GM23248 (cell line): ENCODE results near the gene COG7. TPM values are rescaled to one million over a fixed set of nuclear protein-coding genes. Genes with fewer than 3 reads are reported as not detected.
"Not testable (repeated sequence)": the region's sequence is repeated elsewhere in the genome, so short reads cannot be mapped to it uniquely, and the experiment has no call there.

Experiments used
- DNase-seq: peaks from one replicate; pipeline ENCODE4 v3.0.0-alpha.2; 2015
- H2AFZ ChIP-seq: fragments of 200-600 bp; sonication (generic); 2 replicates; pipeline ENCODE4 v1.6.1; 2016; ENCODE audit warnings: antibody characterized with exemption
- H3F3A ChIP-seq: fragments of 200-600 bp; sonication (generic); 2 replicates; pipeline ENCODE4 v1.6.1; 2016; ENCODE audit warnings: mild to moderate bottlenecking, antibody characterized with exemption, mixed run types; ENCODE audit not compliant: insufficient read depth
- H3K27ac ChIP-seq: fragments of 200-600 bp; sonication (generic); 2 replicates; pipeline ENCODE4 v1.5.1; 2016; ENCODE audit warnings: mild to moderate bottlenecking
- H3K27me3 ChIP-seq: fragments of 200-600 bp; sonication (generic); replicated peaks from 2 replicates; pipeline ENCODE4 v1.6.1; 2016; ENCODE audit warnings: mild to moderate bottlenecking; ENCODE audit not compliant: insufficient read depth
- H3K36me3 ChIP-seq: fragments of 200-600 bp; sonication (generic); 2 replicates; pipeline ENCODE4 v1.6.1; 2016; ENCODE audit warnings: low read depth, mild to moderate bottlenecking
- H3K4me1 ChIP-seq: fragments of 200-600 bp; sonication (generic); 2 replicates; pipeline ENCODE4 v1.6.1; 2016; ENCODE audit warnings: mild to moderate bottlenecking; ENCODE audit not compliant: insufficient read depth
- H3K4me2 ChIP-seq: fragments of 200-600 bp; sonication (generic); one replicate; pipeline ENCODE4 v1.6.1; 2016; ENCODE audit warnings: mild to moderate bottlenecking; ENCODE audit not compliant: unreplicated experiment
- H3K4me3 ChIP-seq: fragments of 200-600 bp; sonication (generic); 2 replicates; pipeline ENCODE4 v1.5.1; 2016; ENCODE audit warnings: mild to moderate bottlenecking
- H3K79me2 ChIP-seq: fragments of 200-600 bp; sonication (generic); 2 replicates; pipeline ENCODE4 v1.6.1; 2016; ENCODE audit warnings: mild to moderate bottlenecking; ENCODE audit not compliant: insufficient read depth
- H3K9ac ChIP-seq: fragments of 200-600 bp; sonication (generic); 2 replicates; pipeline ENCODE4 v1.6.1; 2016; ENCODE audit warnings: mild to moderate bottlenecking
- H3K9me2 ChIP-seq: fragments of 200-600 bp; sonication (generic); 2 replicates; pipeline ENCODE4 v1.6.1; 2016; ENCODE audit warnings: mixed run types, mild to moderate bottlenecking, moderate library complexity; ENCODE audit not compliant: insufficient read depth
- H3K9me3 ChIP-seq: fragments of 200-600 bp; sonication (generic); one replicate; pipeline ENCODE4 v1.6.1; 2017; ENCODE audit warnings: low read depth
- H4K20me1 ChIP-seq: fragments of 200-600 bp; sonication (generic); 2 replicates; pipeline ENCODE4 v1.6.0; 2016; ENCODE audit not compliant: insufficient read depth
- EZH2 ChIP-seq: fragments of 200-600 bp; sonication (generic); IDR thresholded peaks from 2 replicates; pipeline ENCODE4 v1.6.1; 2018; ENCODE audit warnings: antibody characterized with exemption, mild to moderate bottlenecking; ENCODE audit not compliant: insufficient read depth, poor library complexity, severe bottlenecking
- EZH2phosphoT487 ChIP-seq: fragments of 200-600 bp; sonication (generic); IDR thresholded peaks from 2 replicates; pipeline ENCODE4 v1.6.1; 2018; ENCODE audit warnings: antibody characterized with exemption, moderate library complexity, mild to moderate bottlenecking, low read depth; ENCODE audit not compliant: insufficient read depth
- WGBS, 2 experiments: methylation state at CpG; one replicate each; pipeline ENCODE4 v1.1.6; 2015 to 2017; ENCODE audit warnings: low lambda C conversion rate in 2 of 2, low coverage in 1 of 2; ENCODE audit errors: missing lambda C conversion rate in 2 of 2; 5-methylcytosine and 5-hydroxymethylcytosine counted together
- in situ Hi-C: fragments of 300-500 bp; cut with MboI; formaldehyde crosslinking; loops from 2 replicates; pipeline ENCODE4 v1.15.0; 2020
- polyA plus RNA-seq: library from polyadenylated mRNA; unstranded; fragments of >200 nt; fragmentation: Nextera tagmentation; extraction: Ambion mirVana; gene quantifications from 2 replicates; pipeline ENCODE4 v1.2.1, GENCODE V29; 2016
- total RNA-seq: library from RNA; depleted of rRNA; stranded (reverse); fragments of >200 nt; shearing (Covaris generic); gene quantifications from 2 replicates; pipeline ENCODE4 v1.2.3, GENCODE V29; 2014

Gene COG7
- total and polyA plus RNA-seq, 2 experiments from 2014 or later: 14.6 to 15.6 TPM

- no peaks in the 10 kb centered on the region for H3K9me3 ChIP-seq
- no peaks in the 10 kb centered on the region for H3K9me2 ChIP-seq
- H3K4me1 ChIP-seq: peaks cover 10% of the 10 kb centered on the region
- H3K27me3 ChIP-seq: no peaks in the 10 kb centered on the region
- H3K79me2 ChIP-seq: peaks cover 54% of the 10 kb centered on the region
- no peak for TF ChIP-seq EZH2
- no peak for TF ChIP-seq EZH2phosphoT487
- no peaks in the 10 kb centered on the region for H3F3A ChIP-seq
- no peaks in the 10 kb centered on the region for H3K36me3 ChIP-seq
- DNase-seq: no peak
- WGBS, 2 experiments: 50 to 56% methylated on average over 29 to 37 of the region's 37 CpGs
- H3K9ac ChIP-seq: peak overlapping the region; percentile 92
- peak overlapping the region; percentile 97 for H3K4me3 ChIP-seq
- H3K4me2 ChIP-seq: peak overlapping the region; percentile 87
- H3K27ac ChIP-seq: peak overlapping the region; percentile 78
- in situ Hi-C loops: no loop called here
- H2AFZ ChIP-seq: peak overlapping the region; percentile 96
- no peaks in the 10 kb centered on the region for H4K20me1 ChIP-seq
These were observed 506 bp upstream of the COG7 start for GRCh38 chr16:23453338-23454052.

- peaks cover 16% of the 10 kb centered on the region for H3K4me1 ChIP-seq
- peak overlapping the region; percentile 78 for H3K27ac ChIP-seq
- DNase-seq: no peak
- no peak for TF ChIP-seq EZH2
- TF ChIP-seq EZH2phosphoT487: no peak
- H3K36me3 ChIP-seq: no peaks in the 10 kb centered on the region
- 0 to 1% methylated on average over 10 of the region's 10 CpGs for WGBS, 2 experiments
- H3K9ac ChIP-seq: peak overlapping the region; percentile 92
- H3K9me2 ChIP-seq: no peaks in the 10 kb centered on the region
- no peaks in the 10 kb centered on the region for H3F3A ChIP-seq
- H2AFZ ChIP-seq: peak overlapping the region; percentile 96
- H3K4me2 ChIP-seq: peak overlapping the region; percentile 87
- no peaks in the 10 kb centered on the region for H3K27me3 ChIP-seq
- peaks cover 67% of the 10 kb centered on the region for H3K79me2 ChIP-seq
- in situ Hi-C loops: no loop called here
- H3K4me3 ChIP-seq: peak overlapping the region; percentile 97
- H4K20me1 ChIP-seq: no peaks in the 10 kb centered on the region
- H3K9me3 ChIP-seq: no peaks in the 10 kb centered on the region
These were observed 793 bp downstream of the COG7 start for GRCh38 chr16:23452221-23452571.

- Histone ChIP-seq H3K4me1 (peaks cover 12% of the 10 kb centered on the region), H3K9ac (no peak overlapping the region), H3K27me3 (no peaks in the 10 kb centered on the region), H4K20me1 (no peaks in the 10 kb centered on the region), H3K79me2 (peaks cover 64% of the 10 kb centered on the region), H2AFZ (no peak overlapping the region), H3K27ac (no peak overlapping the region), H3K36me3 (0 out of 2 replicates have a peak, but pooled peaks cover 7% of the 10 kb centered on the region), H3K9me2 (no peaks in the 10 kb centered on the region), H3K4me3 (no peak overlapping the region), H3K4me2 (no peak overlapping the region), H3K9me3 (no peaks in the 10 kb centered on the region), H3F3A (no peaks in the 10 kb centered on the region)
- WGBS, 2 experiments: 73 to 74% methylated on average over 4 of the region's 4 CpGs
- DNase-seq: peak; percentile 21
- no peak for TF ChIP-seq EZH2
- no peak for TF ChIP-seq EZH2phosphoT487
- in situ Hi-C loops: no loop called here
These were observed 4.6 kb downstream of the COG7 start for GRCh38 chr16:23448392-23448791.

- H3K9me2 ChIP-seq, H3K4me3 ChIP-seq, H3K79me2 ChIP-seq, H3F3A ChIP-seq, H3K4me1 ChIP-seq, H3K27me3 ChIP-seq, H3K4me2 ChIP-seq, H4K20me1 ChIP-seq, H3K27ac ChIP-seq, H3K9ac ChIP-seq, H2AFZ ChIP-seq, DNase-seq, H3K9me3 ChIP-seq: not testable (repeated sequence)
- WGBS, 2 experiments: 96 to 99% methylated on average over 7 of the region's 7 CpGs
- in situ Hi-C loops: loop anchor here (10.0 kb wide), 1 partner anchor 253 kb away; the partner anchor contains the start of gene SCNN1G
- H3K36me3 ChIP-seq: peaks cover 20% of the 10 kb centered on the region
These were observed 15.4 kb downstream of the COG7 start for GRCh38 chr16:23437542-23437941.
